Tibial nerve (tissue), 4 donors: ENCODE results near the gene IRF8.

ENCODE experiments used
- EP300 ChIP-seq, 2 donors: sonication (generic); formaldehyde crosslinking; IDR thresholded peaks; one replicate each; pipeline ENCODE4 v1.6.1; 2017; ENCODE audit warnings: antibody characterized with exemption in 2 of 2, mild to moderate bottlenecking in 1 of 2
- TF ChIP-seq, protein P1 (sequence below), 5 experiments: fragments of 200-600 bp in 3 of 5; fragments of 450-650 bp in 2 of 5; sonication (generic) in 3 of 5; IDR thresholded peaks; one replicate each; pipeline ENCODE4 v1.5.1; 2016 to 2019; ENCODE audit warnings: antibody characterized with exemption in 5 of 5, mild to moderate bottlenecking in 3 of 5, moderate library complexity in 2 of 5

DNA sequence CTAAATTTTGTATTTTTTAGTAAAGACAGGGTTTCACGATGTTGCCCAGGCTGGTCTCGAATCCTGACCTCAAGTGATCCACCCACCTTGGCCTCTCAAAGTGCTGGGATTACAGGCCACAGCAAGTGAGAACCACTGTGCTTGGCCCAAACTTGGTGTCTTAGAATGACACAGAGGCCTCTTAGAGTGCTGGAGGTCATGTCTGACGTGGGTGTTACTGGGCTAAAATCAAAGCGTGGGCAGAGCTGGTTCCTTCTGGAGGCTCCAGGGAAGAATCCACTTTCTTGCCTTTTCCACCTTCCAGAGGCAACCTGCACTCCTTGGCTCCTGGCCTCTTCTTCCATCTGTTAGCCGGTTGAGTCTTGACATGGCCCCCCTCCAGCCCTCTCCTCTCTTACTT lies 53.8 kb downstream of the IRF8 start:
- no peak for TF ChIP-seq EP300 (IDR thresholded peaks at IDR 0.05)
- TF ChIP-seq, protein P1, sequence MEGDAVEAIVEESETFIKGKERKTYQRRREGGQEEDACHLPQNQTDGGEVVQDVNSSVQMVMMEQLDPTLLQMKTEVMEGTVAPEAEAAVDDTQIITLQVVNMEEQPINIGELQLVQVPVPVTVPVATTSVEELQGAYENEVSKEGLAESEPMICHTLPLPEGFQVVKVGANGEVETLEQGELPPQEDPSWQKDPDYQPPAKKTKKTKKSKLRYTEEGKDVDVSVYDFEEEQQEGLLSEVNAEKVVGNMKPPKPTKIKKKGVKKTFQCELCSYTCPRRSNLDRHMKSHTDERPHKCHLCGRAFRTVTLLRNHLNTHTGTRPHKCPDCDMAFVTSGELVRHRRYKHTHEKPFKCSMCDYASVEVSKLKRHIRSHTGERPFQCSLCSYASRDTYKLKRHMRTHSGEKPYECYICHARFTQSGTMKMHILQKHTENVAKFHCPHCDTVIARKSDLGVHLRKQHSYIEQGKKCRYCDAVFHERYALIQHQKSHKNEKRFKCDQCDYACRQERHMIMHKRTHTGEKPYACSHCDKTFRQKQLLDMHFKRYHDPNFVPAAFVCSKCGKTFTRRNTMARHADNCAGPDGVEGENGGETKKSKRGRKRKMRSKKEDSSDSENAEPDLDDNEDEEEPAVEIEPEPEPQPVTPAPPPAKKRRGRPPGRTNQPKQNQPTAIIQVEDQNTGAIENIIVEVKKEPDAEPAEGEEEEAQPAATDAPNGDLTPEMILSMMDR (IDR thresholded peaks at IDR 0.05), result no peak
